GM23338 (cell line): ENCODE results near the gene CYP26C1.
A peak's percentile ranks its signal among the peaks of the same experiment; 100 is the strongest.

Experiments used
- EZH2 ChIP-seq: fragments of 200-600 bp; sonication (generic); IDR thresholded peaks from one replicate; pipeline ENCODE4 v1.8.0; 2017; ENCODE audit warnings: antibody characterized with exemption, mild to moderate bottlenecking, low read depth; ENCODE audit not compliant: unreplicated experiment
- TF ChIP-seq, protein P1 (sequence below), 2 experiments: fragments of 200-600 bp in 1 of 2; sonication (generic) in 1 of 2; conservative IDR thresholded peaks; 2 replicates each; pipeline versions ENCODE4 v1.5.1 to v1.6.1; 2016 to 2017; ENCODE audit warnings: antibody characterized with exemption in 2 of 2, low read depth in 2 of 2, mild to moderate bottlenecking in 2 of 2, moderate library complexity in 1 of 2

DNA sequence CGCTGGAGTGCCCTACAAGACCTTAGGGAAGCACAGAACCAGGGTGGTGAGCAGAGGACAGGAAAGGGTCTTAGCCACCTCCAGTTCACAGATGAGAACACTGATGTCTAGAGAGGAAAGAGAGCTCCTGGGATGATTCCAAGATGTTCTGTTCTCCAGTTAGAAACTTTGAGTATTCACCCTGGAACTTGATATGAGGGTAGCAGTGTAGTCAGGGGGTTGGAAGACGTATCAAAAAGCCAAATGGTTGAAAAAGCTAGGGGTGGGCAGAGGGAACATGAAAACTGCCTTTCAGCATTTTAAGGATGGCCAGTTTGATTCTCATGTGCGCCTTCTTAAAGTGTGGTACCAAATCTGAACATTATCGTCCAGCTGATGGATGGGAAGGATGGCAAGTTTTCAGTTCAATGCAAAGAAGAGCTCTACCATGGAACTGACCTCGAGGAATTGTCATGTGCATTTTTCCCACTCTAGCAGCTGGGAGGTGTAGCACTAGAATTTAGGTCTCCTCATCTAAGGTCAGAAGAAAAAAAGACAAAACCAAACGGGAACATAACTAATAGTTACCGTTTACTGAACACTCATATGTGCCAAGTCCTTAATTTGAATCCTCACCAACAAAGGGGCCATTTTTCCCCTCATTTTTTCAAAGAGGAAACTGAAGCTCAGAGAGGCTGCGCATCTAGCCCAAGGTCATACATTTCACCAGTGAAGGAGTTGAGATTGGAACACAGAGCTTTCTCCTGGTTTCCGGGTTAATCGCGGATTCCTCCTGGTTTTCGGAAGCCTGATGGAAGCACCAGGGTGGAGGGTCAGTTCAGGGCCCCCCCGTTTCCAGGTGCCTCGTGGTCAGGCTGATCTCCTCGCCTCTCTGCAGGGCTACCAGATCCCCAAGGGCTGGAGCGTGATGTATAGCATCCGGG, 7.1 kb downstream of the CYP26C1 start:
- TF ChIP-seq EZH2: peak; percentile 86
- TF ChIP-seq, protein P1, sequence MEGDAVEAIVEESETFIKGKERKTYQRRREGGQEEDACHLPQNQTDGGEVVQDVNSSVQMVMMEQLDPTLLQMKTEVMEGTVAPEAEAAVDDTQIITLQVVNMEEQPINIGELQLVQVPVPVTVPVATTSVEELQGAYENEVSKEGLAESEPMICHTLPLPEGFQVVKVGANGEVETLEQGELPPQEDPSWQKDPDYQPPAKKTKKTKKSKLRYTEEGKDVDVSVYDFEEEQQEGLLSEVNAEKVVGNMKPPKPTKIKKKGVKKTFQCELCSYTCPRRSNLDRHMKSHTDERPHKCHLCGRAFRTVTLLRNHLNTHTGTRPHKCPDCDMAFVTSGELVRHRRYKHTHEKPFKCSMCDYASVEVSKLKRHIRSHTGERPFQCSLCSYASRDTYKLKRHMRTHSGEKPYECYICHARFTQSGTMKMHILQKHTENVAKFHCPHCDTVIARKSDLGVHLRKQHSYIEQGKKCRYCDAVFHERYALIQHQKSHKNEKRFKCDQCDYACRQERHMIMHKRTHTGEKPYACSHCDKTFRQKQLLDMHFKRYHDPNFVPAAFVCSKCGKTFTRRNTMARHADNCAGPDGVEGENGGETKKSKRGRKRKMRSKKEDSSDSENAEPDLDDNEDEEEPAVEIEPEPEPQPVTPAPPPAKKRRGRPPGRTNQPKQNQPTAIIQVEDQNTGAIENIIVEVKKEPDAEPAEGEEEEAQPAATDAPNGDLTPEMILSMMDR (conservative IDR thresholded peaks at IDR 0.05; ENCODE audit: low read depth in 2 of 2): no peak
